MCF 10A (cell line): ENCODE measurements around the gene PIEZO2. TPM values are rescaled to one million over a fixed set of nuclear protein-coding genes. Genes with fewer than 3 reads are reported as not detected.

ENCODE experiments used
- BruUV-seq: library from RNA; stranded (reverse); fragments of 400-500 nt; replicated peaks from 2 replicates; lab custom pipeline; 2021; lab: Mats Ljungman, UMichigan
- CTCF ChIA-PET: fragments of 300-600 bp; sonication (Branson Sonifier 250); formaldehyde crosslinking; extraction: SDS; loops from one replicate; lab custom pipeline; 2021; ENCODE audit warnings: antibody characterized with exemption, inconsistent platforms; lab: Yijun Ruan, JAX
- POLR2A ChIA-PET: fragments of 300-600, 350-650 bp; sonication (Branson Sonifier 250); formaldehyde crosslinking; extraction: SDS; loops from one replicate; lab custom pipeline; 2020; ENCODE audit warnings: antibody characterized with exemption, inconsistent platforms; lab: Yijun Ruan, JAX
- DNase-seq: peaks from one replicate; pipeline ENCODE4 v3.0.0-alpha.2; 2018; ENCODE audit not compliant: unreplicated experiment
- H3K27ac Mint-ChIP-seq: one replicate; pipeline ENCODE4 v1.8.0; 2022; ENCODE audit warnings: mild to moderate bottlenecking, low read depth, mixed read lengths; ENCODE audit not compliant: unreplicated experiment
- H3K27me3 Mint-ChIP-seq: one replicate; pipeline ENCODE4 v1.8.0; 2022; ENCODE audit warnings: mixed read lengths; ENCODE audit not compliant: insufficient read depth, unreplicated experiment
- H3K36me3 Mint-ChIP-seq: one replicate; pipeline ENCODE4 v1.8.0; 2022; ENCODE audit warnings: mild to moderate bottlenecking, moderate library complexity, mixed read lengths; ENCODE audit not compliant: insufficient read depth, unreplicated experiment
- H3K4me1 Mint-ChIP-seq: one replicate; pipeline ENCODE4 v1.8.0; 2022; ENCODE audit warnings: mixed read lengths; ENCODE audit not compliant: insufficient read depth, unreplicated experiment
- H3K4me3 Mint-ChIP-seq: one replicate; pipeline ENCODE4 v1.8.0; 2022; ENCODE audit warnings: mild to moderate bottlenecking, moderate library complexity, mixed read lengths; ENCODE audit not compliant: unreplicated experiment
- H3K9me3 Mint-ChIP-seq: one replicate; pipeline ENCODE4 v1.8.0; 2022; ENCODE audit warnings: mixed read lengths; ENCODE audit not compliant: unreplicated experiment
- CTCF ChIP-seq: fragments of 200-600 bp; IDR thresholded peaks from one replicate; pipeline ENCODE4 v1.8.0; 2022; ENCODE audit warnings: antibody characterized with exemption, mild to moderate bottlenecking; ENCODE audit not compliant: unreplicated experiment
- intact Hi-C: fragments of 100-400 bp; cut with micrococcal nuclease; formaldehyde crosslinking; loops from 2 replicates; pipeline ENCODE4 v1.14.1; 2022
- total RNA-seq: library from RNA; stranded (reverse); gene quantifications from 2 replicates; pipeline ENCODE4 v1.2.3, GENCODE V29; 2022

The PIEZO2 gene
- total RNA-seq, 1 experiment from 2014 or later: 0.49 TPM

- H3K27me3 Mint-ChIP-seq: peaks cover 22% of the 10 kb centered on the region
- CTCF ChIA-PET: no interaction called here
- no peaks in the 10 kb centered on the region for H3K9me3 Mint-ChIP-seq
- no peak overlapping the region for H3K27ac Mint-ChIP-seq
- no peak for TF ChIP-seq CTCF
- peaks cover 10% of the 10 kb centered on the region for H3K4me1 Mint-ChIP-seq
- DNase-seq: no peak
- no peaks in the 10 kb centered on the region for H3K36me3 Mint-ChIP-seq
- POLR2A ChIA-PET: no interaction called here
- H3K4me3 Mint-ChIP-seq: no peak overlapping the region
- intact Hi-C loops: no loop called here
- BruUV-seq: no TSS peak
These were observed 59.2 kb downstream of the PIEZO2 start for GRCh38 chr18:11089931-11090715.

- peaks cover 16% of the 10 kb centered on the region for H3K27me3 Mint-ChIP-seq
- H3K36me3 Mint-ChIP-seq: no peaks in the 10 kb centered on the region
- H3K9me3 Mint-ChIP-seq: no peaks in the 10 kb centered on the region
- BruUV-seq: no TSS peak
- no peak for DNase-seq
- intact Hi-C loops: no loop called here
- CTCF ChIA-PET: interaction anchor here (0.6 to 1.0 kb wide), 2 partner anchors 40 to 972 kb away, joined by 3 to 5 read pairs; no protein-coding TSS in a partner anchor
- no peak overlapping the region for H3K27ac Mint-ChIP-seq
- H3K4me1 Mint-ChIP-seq: no peaks in the 10 kb centered on the region
- POLR2A ChIA-PET: interaction anchor here (0.7 to 0.8 kb wide), 2 partner anchors 244 to 246 kb away, joined by 3 read pairs; no protein-coding TSS in a partner anchor
- no peak overlapping the region for H3K4me3 Mint-ChIP-seq
- no peak for TF ChIP-seq CTCF
These were observed 68.3 kb downstream of the PIEZO2 start for GRCh38 chr18:11081009-11081532.

- DNase-seq: no peak
- ChIA-PET POLR2A (no interaction called here), CTCF (no interaction called here)
- TF ChIP-seq CTCF: no peak
- Mint-ChIP-seq H3K27ac (no peak overlapping the region), H3K4me1 (no peaks in the 10 kb centered on the region), H3K4me3 (no peak overlapping the region), H3K36me3 (no peaks in the 10 kb centered on the region), H3K27me3 (no peaks in the 10 kb centered on the region), H3K9me3 (no peaks in the 10 kb centered on the region)
- intact Hi-C loops: no loop called here
- no TSS peak for BruUV-seq
These were observed 70.9 kb downstream of the PIEZO2 start for GRCh38 chr18:11078491-11078890.

GRCh38 chr18:11077548-11078187, 71.7 kb downstream of the PIEZO2 start:
- BruUV-seq: no TSS peak
- Mint-ChIP-seq H3K27me3 (no peaks in the 10 kb centered on the region), H3K36me3 (no peaks in the 10 kb centered on the region), H3K9me3 (no peaks in the 10 kb centered on the region), H3K4me1 (no peaks in the 10 kb centered on the region), H3K4me3 (no peak overlapping the region), H3K27ac (no peak overlapping the region)
- TF ChIP-seq CTCF: no peak
- POLR2A ChIA-PET: no interaction called here
- intact Hi-C loops: no loop called here
- DNase-seq: no peak
- CTCF ChIA-PET: interaction anchor here (0.6 kb wide), 1 partner anchor 12 kb away, joined by 3 read pairs; no protein-coding TSS in a partner anchor
